ENCODE data around the gene RPS10.
"Not testable (repeated sequence)": the region's sequence is repeated elsewhere in the genome, so short reads cannot be mapped to it uniquely, and the experiment has no call there.

- not testable (repeated sequence) for TF ChIP-seq POLR2A (IDR thresholded peaks at IDR 0.05; ENCODE audit: low read length); GATA1 (IDR thresholded peaks at IDR 0.05; ENCODE audit: low read depth, low read length)
Observed at GRCh38 chr6:34371865-34372264, 54.0 kb downstream of the RPS10 start.

Data from erythroblast (primary cell).